GM12875 (cell line): Measurements from ENCODE around the gene CTSL.

ENCODE experiments used
- H3K4me3 ChIP-seq: one replicate; pipeline ENCODE4 v1.5.1; 2011; ENCODE audit warnings: low read depth, low read length, control low read depth
- TF ChIP-seq, protein P1 (sequence below): IDR thresholded peaks from 2 replicates; pipeline ENCODE4 v1.5.1; 2011; ENCODE audit warnings: low read depth, mild to moderate bottlenecking, control low read depth, inconsistent platforms, low read length, moderate library complexity, borderline replicate concordance; ENCODE audit not compliant: insufficient read depth

CTSL gene

DNA sequence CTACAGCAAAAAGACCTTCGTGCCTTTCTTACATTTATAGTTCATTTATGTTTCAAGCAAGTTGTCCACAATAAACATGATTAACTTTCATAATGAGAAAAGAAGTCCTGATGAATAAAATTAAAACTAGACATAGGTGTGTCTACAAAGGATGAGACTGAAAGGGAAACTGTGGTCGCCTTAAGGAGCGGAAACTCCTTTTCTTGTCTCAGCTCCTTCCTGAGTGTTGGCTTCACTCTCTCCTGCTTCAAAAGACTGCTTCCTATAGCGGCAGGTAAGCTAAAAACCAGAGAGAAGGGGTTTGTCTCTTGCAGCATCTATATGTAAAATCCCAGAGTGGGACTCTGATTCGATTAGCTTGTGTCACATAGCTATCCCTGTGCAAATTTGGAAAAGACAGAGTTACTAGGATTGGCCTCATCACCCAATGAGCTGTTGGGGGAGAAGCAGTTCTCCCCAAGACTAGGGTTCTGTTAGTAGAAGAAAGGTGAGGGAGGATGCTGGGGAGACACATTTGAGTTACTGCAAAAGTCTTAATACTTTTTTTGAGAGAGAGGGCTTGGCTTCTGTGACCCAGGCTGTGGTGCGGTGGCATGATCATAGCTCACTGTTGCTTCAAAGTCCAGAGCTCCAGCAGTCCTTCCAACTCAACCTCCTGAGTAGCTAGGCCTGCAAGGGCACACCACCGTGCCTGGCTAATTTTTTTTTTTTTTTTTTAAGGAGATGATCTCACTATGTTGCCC, 16.8 kb upstream of the CTSL start:
- TF ChIP-seq, protein P1, sequence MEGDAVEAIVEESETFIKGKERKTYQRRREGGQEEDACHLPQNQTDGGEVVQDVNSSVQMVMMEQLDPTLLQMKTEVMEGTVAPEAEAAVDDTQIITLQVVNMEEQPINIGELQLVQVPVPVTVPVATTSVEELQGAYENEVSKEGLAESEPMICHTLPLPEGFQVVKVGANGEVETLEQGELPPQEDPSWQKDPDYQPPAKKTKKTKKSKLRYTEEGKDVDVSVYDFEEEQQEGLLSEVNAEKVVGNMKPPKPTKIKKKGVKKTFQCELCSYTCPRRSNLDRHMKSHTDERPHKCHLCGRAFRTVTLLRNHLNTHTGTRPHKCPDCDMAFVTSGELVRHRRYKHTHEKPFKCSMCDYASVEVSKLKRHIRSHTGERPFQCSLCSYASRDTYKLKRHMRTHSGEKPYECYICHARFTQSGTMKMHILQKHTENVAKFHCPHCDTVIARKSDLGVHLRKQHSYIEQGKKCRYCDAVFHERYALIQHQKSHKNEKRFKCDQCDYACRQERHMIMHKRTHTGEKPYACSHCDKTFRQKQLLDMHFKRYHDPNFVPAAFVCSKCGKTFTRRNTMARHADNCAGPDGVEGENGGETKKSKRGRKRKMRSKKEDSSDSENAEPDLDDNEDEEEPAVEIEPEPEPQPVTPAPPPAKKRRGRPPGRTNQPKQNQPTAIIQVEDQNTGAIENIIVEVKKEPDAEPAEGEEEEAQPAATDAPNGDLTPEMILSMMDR = no peak
- H3K4me3 ChIP-seq = no peak overlapping the region

DNA sequence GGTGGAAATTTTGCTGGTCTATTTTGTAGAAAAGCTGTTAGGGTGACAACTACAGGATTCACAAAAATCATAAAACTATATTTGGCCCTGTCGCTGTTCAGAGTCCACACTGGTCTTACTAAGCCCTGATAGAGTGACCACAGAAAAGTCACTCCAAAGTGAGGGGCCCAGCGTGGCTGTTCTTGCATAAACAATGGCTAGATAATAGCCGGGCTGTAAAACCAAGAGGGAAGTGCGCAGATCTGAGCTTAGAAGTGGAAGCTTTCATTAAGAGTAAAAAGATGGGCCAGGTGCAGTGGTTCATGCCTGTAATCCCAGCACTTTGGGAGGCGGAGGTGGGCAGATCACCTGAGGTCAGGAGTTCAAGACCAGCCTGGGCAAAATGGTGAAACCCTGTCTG, 15.5 kb upstream of the CTSL start:
- no peak overlapping the region for H3K4me3 ChIP-seq
- TF ChIP-seq, protein P1 = no peak

DNA sequence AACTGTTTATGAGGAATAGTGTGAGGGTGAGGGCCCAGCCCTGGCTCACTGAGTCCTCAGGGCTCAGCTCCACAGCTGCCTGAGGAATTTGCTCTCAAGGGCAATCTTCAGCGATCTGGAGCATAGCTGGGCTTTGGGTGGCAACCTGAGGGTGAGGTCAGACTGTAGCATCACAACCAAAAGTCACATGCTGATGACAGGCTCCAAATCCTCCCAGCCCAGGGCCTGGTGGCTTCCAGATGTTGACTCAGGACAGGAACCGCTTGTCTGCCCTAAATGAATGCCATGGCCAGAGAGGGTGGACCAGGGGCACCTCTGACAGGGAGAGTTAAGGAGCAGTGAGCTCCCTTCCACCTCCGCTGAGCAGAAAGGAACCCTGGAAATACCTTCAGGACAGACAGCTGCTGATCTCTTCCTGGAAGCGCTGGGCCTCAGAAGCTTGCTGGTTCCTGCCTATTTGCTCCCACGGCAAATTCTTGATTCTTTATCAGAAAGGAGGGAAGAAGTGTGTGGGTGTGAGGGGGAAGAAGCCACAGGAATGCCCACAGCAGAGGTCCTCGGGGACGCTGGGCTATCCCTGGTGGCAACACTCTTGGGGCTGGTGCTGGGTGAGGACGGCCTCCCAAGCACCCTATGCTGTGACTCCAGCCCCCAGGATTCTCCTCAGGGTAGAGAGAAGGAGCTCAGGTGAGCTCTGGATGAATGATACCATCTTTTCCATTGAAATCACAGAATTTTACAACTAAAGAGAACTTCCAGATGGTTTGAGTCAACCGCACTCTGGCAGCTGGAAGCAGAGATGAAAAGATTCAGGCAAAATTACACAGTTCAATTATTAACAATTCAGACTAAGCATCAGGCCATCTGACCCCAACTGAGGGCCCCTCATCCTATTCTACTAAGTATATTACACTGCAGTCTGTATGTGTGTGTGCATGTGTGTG, 13.8 kb upstream of the CTSL start:
- H3K4me3 ChIP-seq = no peak overlapping the region
- TF ChIP-seq, protein P1 = no peak

DNA sequence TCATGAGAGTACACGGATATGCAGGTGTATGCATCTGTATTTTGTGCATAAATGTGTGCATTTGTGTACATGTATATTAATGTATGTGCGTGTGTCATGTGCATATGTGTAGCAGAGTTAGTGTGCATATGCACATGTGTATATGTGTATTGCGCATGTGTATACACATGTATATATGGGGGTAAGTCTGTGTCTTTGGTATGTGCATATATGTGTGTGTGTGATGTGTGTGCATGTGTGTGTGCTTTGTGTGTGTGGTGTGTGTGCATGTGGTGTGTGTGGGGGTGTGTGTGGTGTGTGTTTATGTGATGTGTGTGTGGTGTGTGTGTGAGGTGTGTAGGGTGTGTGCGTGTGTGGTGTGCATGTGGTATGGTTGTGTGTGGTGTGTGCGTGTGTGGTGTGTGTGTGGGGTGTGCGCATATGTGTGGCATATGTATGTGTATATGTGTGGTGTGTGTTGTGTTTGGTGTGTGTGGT, 13.1 kb upstream of the CTSL start:
- TF ChIP-seq, protein P1 = no peak
- no peak overlapping the region for H3K4me3 ChIP-seq

DNA sequence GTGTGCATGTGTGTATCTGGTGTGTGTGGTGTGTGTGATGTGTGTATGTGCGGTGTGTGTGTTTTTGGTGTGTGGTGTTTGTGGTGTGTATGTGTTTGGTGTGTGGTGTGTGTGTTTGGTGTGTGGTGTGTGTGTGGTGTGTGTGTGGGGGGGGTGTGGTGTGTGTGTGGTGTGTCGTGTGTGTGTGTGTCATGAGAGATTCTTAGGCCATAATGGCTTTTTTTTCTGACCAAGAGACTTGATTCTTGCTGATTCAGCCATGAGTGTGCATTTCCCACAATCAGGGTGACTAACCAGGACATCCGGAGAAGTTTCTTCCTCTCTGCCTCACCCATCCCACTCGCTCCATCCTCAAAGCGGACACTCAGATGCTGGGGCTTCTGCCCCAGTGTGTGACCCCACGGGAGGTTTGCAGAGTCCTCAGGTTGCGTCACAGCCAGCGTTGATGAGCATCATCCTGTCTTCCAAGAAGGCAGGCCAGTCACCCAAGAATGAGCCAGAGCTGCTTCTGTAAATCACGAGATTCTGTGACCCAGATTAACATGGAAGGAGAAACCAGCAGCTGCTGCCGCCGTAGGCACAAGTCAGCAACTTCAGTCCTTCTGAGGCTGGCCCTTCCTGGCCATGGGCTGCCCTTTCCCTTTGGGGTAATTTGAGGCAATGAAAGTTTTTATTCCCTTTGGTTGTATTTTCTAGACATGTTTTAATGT, 12.5 kb upstream of the CTSL start:
- no peak overlapping the region for H3K4me3 ChIP-seq
- TF ChIP-seq, protein P1 = no peak

DNA sequence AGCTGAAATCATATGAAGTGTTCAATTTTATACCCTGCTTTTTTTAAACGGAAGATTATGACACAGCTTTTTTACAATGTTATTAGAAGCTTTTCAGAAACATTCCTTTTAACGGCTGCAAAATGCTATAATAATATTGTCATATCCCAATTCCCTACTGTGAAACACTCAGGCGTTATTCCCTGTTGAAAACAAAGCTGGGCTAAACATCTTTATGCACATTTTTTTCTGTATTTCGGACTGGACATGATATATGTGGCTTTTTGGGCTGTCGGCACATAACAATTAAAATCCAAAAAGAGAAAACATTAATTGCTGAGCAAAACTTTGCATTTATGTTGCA, 12.0 kb upstream of the CTSL start:
- TF ChIP-seq, protein P1 = no peak
- no peak overlapping the region for H3K4me3 ChIP-seq
